ENCODE measurements around the gene NELFB. TPM values are rescaled to one million over a fixed set of nuclear protein-coding genes. Genes with fewer than 3 reads are reported as not detected.
A peak's percentile ranks its signal among the peaks of the same experiment; 100 is the strongest.

Gene NELFB
- total RNA-seq, 2 donors from 2014 or later = 73.3 to 86.6 TPM

- H3K9me3 Mint-ChIP-seq = no peaks in the 10 kb centered on the region
- Histone ChIP-seq H3K4me3 (ENCODE audit: low read length) (no peak overlapping the region), H3K36me3 (ENCODE audit: control insufficient read depth, insufficient read depth, low read length) (peaks cover 12% of the 10 kb centered on the region), H3K4me1 (ENCODE audit: control insufficient read depth, insufficient read depth, low read length) (peaks cover 10% of the 10 kb centered on the region), H3K27me3 (ENCODE audit: control insufficient read depth, insufficient read depth, low read length, poor library complexity, severe bottlenecking) (no peaks in the 10 kb centered on the region), H3K9ac (ENCODE audit: extremely low read depth, low read length, poor library complexity, severe bottlenecking) (no peak overlapping the region), H3K27ac (ENCODE audit: low read depth, low read length) (no peak overlapping the region), H3K9me3 (ENCODE audit: control insufficient read depth, low read length) (no peaks in the 10 kb centered on the region)
- no peak overlapping the region for H3K4me3 Mint-ChIP-seq
- TF ChIP-seq CTCF (conservative IDR thresholded peaks at IDR 0.05) = no peak
- peaks cover 20% of the 10 kb centered on the region for H3K4me1 Mint-ChIP-seq
- WGBS, 2 experiments (ENCODE audit: insufficient coverage in 1 of 2, insufficient read length in 1 of 2) = 91 to 96% methylated on average over 9 to 24 of the region's 24 CpGs
- peaks cover 2% of the 10 kb centered on the region for H3K27me3 Mint-ChIP-seq (ENCODE audit: insufficient read depth)
- H3K36me3 Mint-ChIP-seq (ENCODE audit: low read depth) = peaks cover 13% of the 10 kb centered on the region
- DNase-seq = peak; percentile 47
- H3K27ac Mint-ChIP-seq = peak overlapping the region; percentile 76
Measured at GRCh38 chr9:137275588-137276472, 20.7 kb downstream of the NELFB start.

- Mint-ChIP-seq H3K4me1 (peaks cover 20% of the 10 kb centered on the region), H3K27me3 (ENCODE audit: insufficient read depth) (peaks cover 2% of the 10 kb centered on the region), H3K9me3 (no peaks in the 10 kb centered on the region), H3K27ac (peak overlapping the region; percentile 96), H3K36me3 (ENCODE audit: low read depth) (peaks cover 9% of the 10 kb centered on the region), H3K4me3 (peak overlapping the region; percentile 59)
- DNase-seq = peak; percentile 84
- H3K27me3 ChIP-seq (ENCODE audit: control insufficient read depth, insufficient read depth, low read length, poor library complexity, severe bottlenecking) = no peaks in the 10 kb centered on the region
- no peaks in the 10 kb centered on the region for H3K9me3 ChIP-seq (ENCODE audit: control insufficient read depth, low read length)
- peak overlapping the region; percentile 73 for H3K4me3 ChIP-seq (ENCODE audit: low read length)
- WGBS, 2 experiments (ENCODE audit: insufficient coverage in 1 of 2, insufficient read length in 1 of 2) = 62 to 84% methylated on average over 12 to 30 of the region's 30 CpGs
- peaks cover 12% of the 10 kb centered on the region for H3K36me3 ChIP-seq (ENCODE audit: control insufficient read depth, insufficient read depth, low read length)
- peaks cover 10% of the 10 kb centered on the region for H3K4me1 ChIP-seq (ENCODE audit: control insufficient read depth, insufficient read depth, low read length)
- H3K27ac ChIP-seq (ENCODE audit: low read depth, low read length) = no peak overlapping the region
- H3K9ac ChIP-seq (ENCODE audit: extremely low read depth, low read length, poor library complexity, severe bottlenecking) = peak overlapping the region; percentile 55
- TF ChIP-seq CTCF (conservative IDR thresholded peaks at IDR 0.05) = no peak
Measured at GRCh38 chr9:137276473-137277328, 21.6 kb downstream of the NELFB start.

- H3K4me3 ChIP-seq (ENCODE audit: low read length) = peak within 1 kb of the TSS; percentile 73
- peaks cover 11% of the 10 kb centered on the region for H3K36me3 Mint-ChIP-seq (ENCODE audit: low read depth)
Measured at GRCh38 chr9:137277329-137278041, 22.4 kb downstream of the NELFB start, which contains the start of gene TOR4A. Gene TOR4A, plus strand, starts transcription at chr9:137277726. Its CDS starts 964 bp downstream, at chr9:137278690.

More at GRCh38 chr9:137277329-137278041, 22.4 kb downstream of the NELFB start, which contains the start of gene TOR4A:
- H3K9me3 Mint-ChIP-seq = no peaks in the 10 kb centered on the region
- 21 to 26% methylated on average over 10 to 25 of the region's 25 CpGs for WGBS, 2 experiments (ENCODE audit: insufficient coverage in 1 of 2, insufficient read length in 1 of 2)
- H3K27ac Mint-ChIP-seq = peak within 1 kb of the TSS; percentile 96
- DNase-seq = peak; percentile 94
- peaks cover 5% of the 10 kb centered on the region for H3K27me3 Mint-ChIP-seq (ENCODE audit: insufficient read depth)
- peaks cover 12% of the 10 kb centered on the region for H3K36me3 ChIP-seq (ENCODE audit: control insufficient read depth, insufficient read depth, low read length)
- no peaks in the 10 kb centered on the region for H3K27me3 ChIP-seq (ENCODE audit: control insufficient read depth, insufficient read depth, low read length, poor library complexity, severe bottlenecking)
- H3K4me3 Mint-ChIP-seq = peak within 1 kb of the TSS; percentile 59
- TF ChIP-seq CTCF (conservative IDR thresholded peaks at IDR 0.05) = peak; percentile 29
- peaks cover 10% of the 10 kb centered on the region for H3K4me1 ChIP-seq (ENCODE audit: control insufficient read depth, insufficient read depth, low read length)
- H3K9me3 ChIP-seq (ENCODE audit: control insufficient read depth, low read length) = no peaks in the 10 kb centered on the region
- H3K27ac ChIP-seq (ENCODE audit: low read depth, low read length) = no peak within 1 kb of the TSS
- peak within 1 kb of the TSS; percentile 55 for H3K9ac ChIP-seq (ENCODE audit: extremely low read depth, low read length, poor library complexity, severe bottlenecking)
- H3K4me1 Mint-ChIP-seq = peaks cover 20% of the 10 kb centered on the region

Measured in endodermal cell (in vitro differentiated cells).